AG09319 (cell line): ENCODE measurements around the gene PP2D1.

ENCODE experiments used
- DNase-seq: peaks from one replicate; pipeline ENCODE4 v3.0.0-alpha.2; 2010; ENCODE audit warnings: low read depth; ENCODE audit errors: extremely low read depth
- TF ChIP-seq, protein P1 (sequence below): IDR thresholded peaks from 2 replicates; pipeline ENCODE4 v1.5.1; 2011; ENCODE audit warnings: low read depth, mild to moderate bottlenecking, inconsistent platforms, low read length, moderate library complexity

PP2D1 gene

DNA sequence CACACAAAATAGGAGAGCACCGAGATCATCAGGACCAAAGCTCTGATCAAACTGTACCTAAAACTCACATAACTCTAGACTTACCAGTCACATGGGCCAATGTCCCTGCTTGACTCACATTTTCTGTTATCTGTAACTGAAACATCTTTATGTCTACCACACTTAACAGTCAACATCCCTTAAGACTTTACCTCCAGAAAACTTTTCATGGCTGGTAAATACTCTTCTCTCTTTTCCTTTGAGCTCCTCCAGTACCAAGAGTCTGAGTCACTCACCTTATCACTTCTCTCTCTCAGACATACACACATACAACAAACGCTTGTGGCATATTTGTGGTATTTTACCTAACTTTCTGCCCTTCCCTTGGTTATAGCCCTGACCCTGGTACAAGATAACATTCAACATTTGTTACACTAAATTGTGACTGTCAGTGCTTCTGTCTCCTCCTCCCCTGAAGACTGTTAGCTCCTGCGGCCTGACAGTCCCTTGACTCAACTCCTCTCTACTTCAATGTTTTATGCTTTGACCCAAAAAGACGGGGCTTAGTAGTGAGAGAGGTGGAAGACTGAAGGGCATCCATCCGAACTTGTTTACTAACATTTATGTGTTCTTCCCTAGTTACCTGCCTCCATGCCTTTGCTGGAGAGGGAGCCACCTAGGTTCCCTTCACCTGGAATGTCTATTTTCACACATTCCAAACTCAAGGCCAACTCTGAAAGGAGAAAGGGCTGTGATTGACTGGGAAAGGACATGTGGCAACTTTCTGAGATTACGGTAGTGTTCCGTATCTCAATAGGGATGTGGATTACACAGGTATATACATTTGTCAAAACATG, 74.4 kb downstream of the PP2D1 start:
- no peak for DNase-seq
- TF ChIP-seq, protein P1, sequence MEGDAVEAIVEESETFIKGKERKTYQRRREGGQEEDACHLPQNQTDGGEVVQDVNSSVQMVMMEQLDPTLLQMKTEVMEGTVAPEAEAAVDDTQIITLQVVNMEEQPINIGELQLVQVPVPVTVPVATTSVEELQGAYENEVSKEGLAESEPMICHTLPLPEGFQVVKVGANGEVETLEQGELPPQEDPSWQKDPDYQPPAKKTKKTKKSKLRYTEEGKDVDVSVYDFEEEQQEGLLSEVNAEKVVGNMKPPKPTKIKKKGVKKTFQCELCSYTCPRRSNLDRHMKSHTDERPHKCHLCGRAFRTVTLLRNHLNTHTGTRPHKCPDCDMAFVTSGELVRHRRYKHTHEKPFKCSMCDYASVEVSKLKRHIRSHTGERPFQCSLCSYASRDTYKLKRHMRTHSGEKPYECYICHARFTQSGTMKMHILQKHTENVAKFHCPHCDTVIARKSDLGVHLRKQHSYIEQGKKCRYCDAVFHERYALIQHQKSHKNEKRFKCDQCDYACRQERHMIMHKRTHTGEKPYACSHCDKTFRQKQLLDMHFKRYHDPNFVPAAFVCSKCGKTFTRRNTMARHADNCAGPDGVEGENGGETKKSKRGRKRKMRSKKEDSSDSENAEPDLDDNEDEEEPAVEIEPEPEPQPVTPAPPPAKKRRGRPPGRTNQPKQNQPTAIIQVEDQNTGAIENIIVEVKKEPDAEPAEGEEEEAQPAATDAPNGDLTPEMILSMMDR, result no peak
